Hepatocyte (in vitro differentiated cells): Measurements from ENCODE around the gene RAPGEF6.

Source experiments
- EZH2 ChIP-seq: fragments of 200-600 bp; sonication (generic); IDR thresholded peaks from 2 replicates; pipeline ENCODE4 v1.6.1; 2016; ENCODE audit warnings: antibody characterized with exemption, mild to moderate bottlenecking, borderline replicate concordance
- TF ChIP-seq, protein P1 (sequence below): fragments of 200-600 bp; sonication (generic); IDR thresholded peaks from 2 replicates; pipeline ENCODE4 v1.5.1; 2016; ENCODE audit warnings: antibody characterized with exemption, mild to moderate bottlenecking; ENCODE audit not compliant: poor library complexity

DNA sequence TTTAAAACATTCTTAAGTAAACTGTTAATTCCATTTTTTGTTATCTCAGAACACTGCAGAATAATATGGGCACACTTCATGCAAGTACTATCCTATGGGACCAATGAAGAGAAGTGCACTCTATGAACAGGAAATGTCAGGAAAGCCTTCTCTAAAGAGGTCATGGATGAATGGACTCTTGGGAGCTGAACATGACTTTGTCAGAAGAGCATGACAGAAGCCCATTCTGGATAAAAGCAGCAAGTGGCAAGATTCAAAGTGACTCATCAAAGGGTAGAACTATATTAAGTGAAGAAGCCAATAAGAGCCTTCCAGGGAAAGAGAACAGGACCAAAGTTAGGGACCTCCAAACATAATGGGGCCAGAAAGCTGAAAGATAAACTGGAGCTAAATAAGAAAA, 94.0 kb downstream of the RAPGEF6 start:
- TF ChIP-seq, protein P1, sequence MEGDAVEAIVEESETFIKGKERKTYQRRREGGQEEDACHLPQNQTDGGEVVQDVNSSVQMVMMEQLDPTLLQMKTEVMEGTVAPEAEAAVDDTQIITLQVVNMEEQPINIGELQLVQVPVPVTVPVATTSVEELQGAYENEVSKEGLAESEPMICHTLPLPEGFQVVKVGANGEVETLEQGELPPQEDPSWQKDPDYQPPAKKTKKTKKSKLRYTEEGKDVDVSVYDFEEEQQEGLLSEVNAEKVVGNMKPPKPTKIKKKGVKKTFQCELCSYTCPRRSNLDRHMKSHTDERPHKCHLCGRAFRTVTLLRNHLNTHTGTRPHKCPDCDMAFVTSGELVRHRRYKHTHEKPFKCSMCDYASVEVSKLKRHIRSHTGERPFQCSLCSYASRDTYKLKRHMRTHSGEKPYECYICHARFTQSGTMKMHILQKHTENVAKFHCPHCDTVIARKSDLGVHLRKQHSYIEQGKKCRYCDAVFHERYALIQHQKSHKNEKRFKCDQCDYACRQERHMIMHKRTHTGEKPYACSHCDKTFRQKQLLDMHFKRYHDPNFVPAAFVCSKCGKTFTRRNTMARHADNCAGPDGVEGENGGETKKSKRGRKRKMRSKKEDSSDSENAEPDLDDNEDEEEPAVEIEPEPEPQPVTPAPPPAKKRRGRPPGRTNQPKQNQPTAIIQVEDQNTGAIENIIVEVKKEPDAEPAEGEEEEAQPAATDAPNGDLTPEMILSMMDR, result no peak
- TF ChIP-seq EZH2, result no peak
